SK-N-SH treated with all-trans-retinoic acid at 6 μM for 48 hours (cell line): ENCODE data around the gene LYZ.

Source experiments
- BACH2 ChIP-seq: fragments of 250-450 bp; sonication (Bioruptor Pico); IDR thresholded peaks from 2 replicates; pipeline ENCODE4 v1.9.0; 2021; ENCODE audit warnings: mild to moderate bottlenecking, borderline replicate concordance
- PPARA ChIP-seq: fragments of 250-450 bp; sonication (Bioruptor Pico); IDR thresholded peaks from 2 replicates; pipeline ENCODE4 v1.5.0; 2020; ENCODE audit warnings: mild to moderate bottlenecking, borderline replicate concordance
- TOX ChIP-seq: fragments of 250-450 bp; sonication (Bioruptor Pico); IDR thresholded peaks from 2 replicates; pipeline ENCODE4 v1.8.0; 2021; ENCODE audit warnings: mild to moderate bottlenecking, moderate library complexity, borderline replicate concordance
- ZNF8 ChIP-seq: fragments of 450-650 bp; formaldehyde crosslinking; IDR thresholded peaks from 2 replicates; pipeline ENCODE4 v1.5.0; 2020; ENCODE audit warnings: mild to moderate bottlenecking, moderate library complexity
- TF ChIP-seq, protein P1 (sequence below): fragments of 250-450 bp; sonication (Bioruptor Pico); IDR thresholded peaks from 2 replicates; pipeline ENCODE4 v1.5.1; 2020; ENCODE audit warnings: low read depth, mild to moderate bottlenecking, moderate library complexity
- TF ChIP-seq, protein P2 (sequence below): fragments of 250-450 bp; sonication (Bioruptor Pico); IDR thresholded peaks from 2 replicates; pipeline ENCODE4 v1.8.0; 2020; ENCODE audit warnings: mild to moderate bottlenecking, moderate library complexity, borderline replicate concordance

DNA sequence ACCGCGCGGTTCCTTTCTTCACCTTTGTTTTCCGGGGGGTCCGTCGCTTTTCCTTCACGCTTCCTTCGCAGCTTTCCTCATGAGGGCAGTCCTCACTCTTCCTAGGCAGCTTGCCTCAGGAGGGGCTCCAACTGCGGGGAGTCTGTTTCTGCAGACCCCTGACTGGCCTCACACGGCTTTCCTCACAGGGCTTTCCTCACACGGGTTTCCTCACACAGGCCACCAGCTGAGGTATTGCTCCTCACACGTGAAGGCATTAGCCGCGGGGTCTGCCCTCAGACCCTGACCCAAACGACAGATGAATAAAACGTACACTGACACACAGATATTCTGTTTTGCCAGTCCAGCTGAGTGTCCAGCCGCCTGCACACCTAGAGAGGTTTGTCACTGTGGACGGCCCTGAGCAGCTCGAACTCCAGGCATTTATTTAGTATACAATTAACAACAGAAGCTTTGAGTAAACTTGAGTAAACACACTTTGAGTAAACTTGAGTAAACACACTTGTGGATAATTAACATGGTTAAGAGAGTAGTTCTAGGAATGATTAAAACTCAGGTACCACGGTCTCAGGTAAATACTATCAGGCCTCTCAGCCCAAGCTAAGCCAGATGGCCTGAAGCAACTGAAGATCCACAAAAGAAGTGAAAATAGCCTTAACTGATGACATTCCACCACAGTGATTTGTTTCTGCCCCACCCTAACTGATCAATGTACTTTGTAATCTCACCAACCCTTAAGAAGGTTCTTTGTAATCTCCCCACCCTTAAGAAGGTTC lies 16.1 kb upstream of the LYZ start:
- no peak for TF ChIP-seq TOX (CRISPR knock-in tag)
- no peak for TF ChIP-seq PPARA (CRISPR knock-in tag)
- TF ChIP-seq, protein P1, sequence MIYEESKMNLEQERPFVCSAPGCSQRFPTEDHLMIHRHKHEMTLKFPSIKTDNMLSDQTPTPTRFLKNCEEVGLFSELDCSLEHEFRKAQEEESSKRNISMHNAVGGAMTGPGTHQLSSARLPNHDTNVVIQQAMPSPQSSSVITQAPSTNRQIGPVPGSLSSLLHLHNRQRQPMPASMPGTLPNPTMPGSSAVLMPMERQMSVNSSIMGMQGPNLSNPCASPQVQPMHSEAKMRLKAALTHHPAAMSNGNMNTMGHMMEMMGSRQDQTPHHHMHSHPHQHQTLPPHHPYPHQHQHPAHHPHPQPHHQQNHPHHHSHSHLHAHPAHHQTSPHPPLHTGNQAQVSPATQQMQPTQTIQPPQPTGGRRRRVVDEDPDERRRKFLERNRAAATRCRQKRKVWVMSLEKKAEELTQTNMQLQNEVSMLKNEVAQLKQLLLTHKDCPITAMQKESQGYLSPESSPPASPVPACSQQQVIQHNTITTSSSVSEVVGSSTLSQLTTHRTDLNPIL (CRISPR knock-in tag), result no peak
- TF ChIP-seq, protein P2, sequence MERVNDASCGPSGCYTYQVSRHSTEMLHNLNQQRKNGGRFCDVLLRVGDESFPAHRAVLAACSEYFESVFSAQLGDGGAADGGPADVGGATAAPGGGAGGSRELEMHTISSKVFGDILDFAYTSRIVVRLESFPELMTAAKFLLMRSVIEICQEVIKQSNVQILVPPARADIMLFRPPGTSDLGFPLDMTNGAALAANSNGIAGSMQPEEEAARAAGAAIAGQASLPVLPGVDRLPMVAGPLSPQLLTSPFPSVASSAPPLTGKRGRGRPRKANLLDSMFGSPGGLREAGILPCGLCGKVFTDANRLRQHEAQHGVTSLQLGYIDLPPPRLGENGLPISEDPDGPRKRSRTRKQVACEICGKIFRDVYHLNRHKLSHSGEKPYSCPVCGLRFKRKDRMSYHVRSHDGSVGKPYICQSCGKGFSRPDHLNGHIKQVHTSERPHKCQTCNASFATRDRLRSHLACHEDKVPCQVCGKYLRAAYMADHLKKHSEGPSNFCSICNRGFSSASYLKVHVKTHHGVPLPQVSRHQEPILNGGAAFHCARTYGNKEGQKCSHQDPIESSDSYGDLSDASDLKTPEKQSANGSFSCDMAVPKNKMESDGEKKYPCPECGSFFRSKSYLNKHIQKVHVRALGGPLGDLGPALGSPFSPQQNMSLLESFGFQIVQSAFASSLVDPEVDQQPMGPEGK, result no peak
- no peak for TF ChIP-seq BACH2
- TF ChIP-seq ZNF8 (CRISPR knock-in tag), result no peak
